NCI-H2196 (cell line): Measurements from ENCODE around the gene C15orf61.

Experiments
- DNase-seq: peaks from one replicate; lab custom pipeline; 2025; ENCODE audit not compliant: unreplicated experiment; lab: John Stamatoyannopoulos, UW

Gene C15orf61

DNA sequence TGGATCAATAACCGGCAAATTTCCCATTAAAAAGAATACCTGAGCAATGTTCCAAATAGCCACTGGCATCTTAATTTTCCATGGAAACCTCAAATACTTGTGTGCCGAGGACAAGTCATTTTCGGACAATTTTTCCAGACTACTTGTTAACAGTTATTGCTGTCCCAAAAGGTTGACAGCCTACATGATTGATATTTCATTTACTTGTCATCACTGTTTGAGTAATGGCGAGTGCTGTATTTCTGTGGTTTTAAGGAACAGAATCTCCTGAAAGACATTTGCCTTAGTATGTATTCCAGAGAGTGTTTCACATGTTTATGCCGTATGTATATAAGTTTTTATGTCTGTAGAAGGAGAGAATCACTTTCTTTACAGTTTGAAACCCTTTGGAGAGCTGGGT lies 58.2 kb downstream of the C15orf61 start:
- DNase-seq: no peak
